Heart left ventricle (tissue), 13 donors: ENCODE data around the gene XAF1.

ENCODE experiments used
- CTCF ChIP-seq, 12 donors: fragments of 200-600 bp; sonication (generic) in 4 of 12; IDR thresholded peaks; one replicate each; pipeline versions ENCODE4 v1.5.0 to v1.8.0; 2018 to 2022; ENCODE audit warnings: antibody characterized with exemption in 12 of 12, mild to moderate bottlenecking in 5 of 12
- POLR2A ChIP-seq, 2 donors: fragments of 450-650 bp; IDR thresholded peaks; one replicate each; pipeline ENCODE4 v1.6.1; 2017; ENCODE audit warnings: antibody characterized with exemption in 2 of 2, mild to moderate bottlenecking in 2 of 2, moderate library complexity in 2 of 2
- donor health status: ischemic (EF 13 %, LVEDD 7.1; RV severe dilation, severe dysfunction).
- donor health status: DM: no; HTN: yes; CAD: no.
- donor health status: DM: no; HTN: no; CAD: no.
- donor health status: ischemic (EF 25% LVEDD 6.9; RV normal size, moderate dysfunction).
- donor health status: ischemic (EF 25% LVEDD 5.7; RV mildly dilated, moderate dysfunction).
- donor health status: ischemic (EF 35%, LVEDD 5.7; RV mildly dilated, moderate dysfunction).
- donor health status: nonischemic (EF 11% LVEDD 7.7; RV severe dilation, severe dysfunction).
- donor health status: DM: yes; HTN: yes; CAD: no.
- donor health status: PGD.
- donor health status: ischemic (EF 29% LVEDD 5.4; RV normal size, mild dysfunction).
- donor health status: nonischemic (EF 23%, LVEDD 6.1; RV moderate dilation, normal function).

- TF ChIP-seq POLR2A (IDR thresholded peaks at IDR 0.05) (no peak), CTCF (IDR thresholded peaks at IDR 0.05) (no peak)
Measured at GRCh38 chr17:6779411-6779810, 23.6 kb downstream of the XAF1 start.
